ENCODE measurements around the gene DBF4B.

DBF4B gene

GRCh38 chr17:44774271-44775135 lies 66.0 kb downstream of the DBF4B start:
- peak; percentile 95 for DNase-seq (ENCODE audit: low spot score)
- in situ Hi-C loops (cut with MboI; ENCODE audit: low sequenced_read_pairs, unreplicated experiment) = loop anchor here (10.0 kb wide), 1 partner anchor 90 kb away; no protein-coding TSS in a partner anchor
- peak; percentile 100 for TF ChIP-seq CTCF (IDR thresholded peaks at IDR 0.05; ENCODE audit: borderline replicate concordance, control extremely low read depth, extremely low read depth, insufficient read depth, missing control alignments)

DNA sequence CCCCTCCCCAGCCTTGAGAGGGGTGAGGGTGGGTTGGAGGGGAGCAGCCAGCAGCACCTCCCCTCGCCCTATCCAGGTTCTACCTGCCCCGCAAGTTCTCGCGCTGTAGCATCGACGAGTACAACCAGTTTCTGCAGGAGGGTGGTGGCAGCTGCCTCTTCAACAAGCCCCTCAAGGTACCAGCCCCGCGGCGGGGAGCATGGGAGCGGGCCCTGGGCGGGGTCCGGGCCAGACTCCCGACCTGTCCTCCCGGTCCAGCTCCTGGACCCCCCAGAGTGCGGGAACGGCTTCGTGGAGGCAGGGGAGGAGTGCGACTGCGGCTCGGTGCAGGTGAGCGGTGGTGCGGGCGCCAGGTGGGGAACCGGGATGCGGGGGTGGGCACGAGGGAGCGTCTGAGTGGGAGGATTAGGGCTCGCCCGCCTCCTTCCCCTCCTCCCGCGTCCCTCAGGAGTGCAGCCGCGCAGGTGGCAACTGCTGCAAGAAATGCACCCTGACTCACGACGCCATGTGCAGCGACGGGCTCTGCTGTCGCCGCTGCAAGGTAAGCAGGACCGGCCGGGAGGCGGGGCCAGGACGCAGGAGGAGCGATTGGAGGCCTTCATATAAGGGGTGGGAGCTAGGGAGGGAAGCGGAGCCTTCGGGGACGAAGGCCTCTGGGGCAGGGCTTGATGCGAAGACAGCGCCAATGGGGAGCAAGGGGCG lies 66.8 kb downstream of the DBF4B start:
- in situ Hi-C loops (cut with MboI; ENCODE audit: low sequenced_read_pairs, unreplicated experiment) = loop anchor here (10.0 kb wide), 1 partner anchor 90 kb away; no protein-coding TSS in a partner anchor
- DNase-seq (ENCODE audit: low spot score) = peak; percentile 99

GRCh38 chr17:44775838-44776621 lies 67.6 kb downstream of the DBF4B start:
- no peak for DNase-seq (ENCODE audit: low spot score)
- in situ Hi-C loops (cut with MboI; ENCODE audit: low sequenced_read_pairs, unreplicated experiment) = loop anchor here (10.0 kb wide), 1 partner anchor 89 kb away; no protein-coding TSS in a partner anchor
- TF ChIP-seq CTCF (IDR thresholded peaks at IDR 0.05; ENCODE audit: borderline replicate concordance, control extremely low read depth, extremely low read depth, insufficient read depth, missing control alignments) = no peak

More for the DNA sequence above, 66.8 kb downstream of the DBF4B start:
- no peak for TF ChIP-seq CTCF (IDR thresholded peaks at IDR 0.05; ENCODE audit: borderline replicate concordance, control extremely low read depth, extremely low read depth, insufficient read depth, missing control alignments)

DNA sequence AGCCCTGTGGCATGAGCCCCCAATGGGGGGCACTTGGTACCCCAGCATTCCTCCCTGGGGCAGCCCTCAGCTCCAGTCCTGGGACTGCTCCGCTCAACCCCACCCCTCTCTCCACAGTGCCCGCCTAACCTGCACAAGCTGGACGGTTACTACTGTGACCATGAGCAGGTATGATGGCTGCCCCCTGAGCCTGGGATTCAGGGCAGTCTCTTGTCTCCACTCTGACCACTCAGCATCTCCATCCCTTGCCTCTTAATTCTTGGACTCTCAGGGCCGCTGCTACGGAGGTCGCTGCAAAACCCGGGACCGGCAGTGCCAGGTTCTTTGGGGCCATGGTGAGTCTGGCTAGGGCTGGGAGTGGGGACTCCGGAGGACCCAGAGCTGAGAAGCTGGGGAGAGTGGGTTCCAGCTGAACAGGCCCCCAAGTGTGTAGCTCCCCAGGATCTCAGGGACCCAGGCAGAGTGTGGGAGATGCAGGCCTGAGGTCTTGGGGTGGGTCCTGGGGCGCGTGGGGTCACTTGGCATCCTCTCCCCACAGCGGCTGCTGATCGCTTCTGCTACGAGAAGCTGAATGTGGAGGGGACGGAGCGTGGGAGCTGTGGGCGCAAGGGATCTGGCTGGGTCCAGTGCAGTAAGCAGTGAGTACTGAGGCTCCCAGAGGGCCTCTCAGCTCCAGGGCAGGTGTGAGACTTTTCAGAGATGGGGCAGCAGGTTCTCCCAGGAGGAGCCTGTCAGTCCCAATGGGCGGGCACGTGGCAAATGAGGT lies 68.3 kb downstream of the DBF4B start:
- DNase-seq (ENCODE audit: low spot score) = no peak
- in situ Hi-C loops (cut with MboI; ENCODE audit: low sequenced_read_pairs, unreplicated experiment) = loop anchor here (10.0 kb wide), 1 partner anchor 88 kb away; no protein-coding TSS in a partner anchor
- TF ChIP-seq CTCF (IDR thresholded peaks at IDR 0.05; ENCODE audit: borderline replicate concordance, control extremely low read depth, extremely low read depth, insufficient read depth, missing control alignments) = no peak

- TF ChIP-seq CTCF (IDR thresholded peaks at IDR 0.05; ENCODE audit: borderline replicate concordance, control extremely low read depth, extremely low read depth, insufficient read depth, missing control alignments) = no peak
- DNase-seq (ENCODE audit: low spot score) = no peak
- in situ Hi-C loops (cut with MboI; ENCODE audit: low sequenced_read_pairs, unreplicated experiment) = loop anchor here (10.0 kb wide), 1 partner anchor 87 kb away; no protein-coding TSS in a partner anchor
Observed at GRCh38 chr17:44777394-44778348, 69.2 kb downstream of the DBF4B start.
